Right ventricle myocardium superior (tissue), 1 donor: Measurements from ENCODE around the gene CBLC. TPM values are rescaled to one million over a fixed set of nuclear protein-coding genes. Genes with fewer than 3 reads are reported as not detected.
"Not testable (repeated sequence)": the region's sequence is repeated elsewhere in the genome, so short reads cannot be mapped to it uniquely, and the experiment has no call there.

ENCODE experiments used
- ATAC-seq: fragments of 200-7000 bp; cut with Tn5 transposase; one replicate; pipeline ENCODE4 v1.9.1; 2020; ENCODE audit warnings: mild to moderate bottlenecking; ENCODE audit not compliant: poor library complexity
- DNase-seq: peaks from one replicate; pipeline ENCODE4 v3.0.0-alpha.2; 2020
- intact Hi-C: fragments of 100-400 bp; cut with DNase I; formaldehyde crosslinking; loops from one replicate; pipeline ENCODE4 v1.11.2; 2022
- total RNA-seq: library from RNA; stranded (reverse); fragmentation: NEBNext Ultra II Directional; extraction: Animal tissue kit (Norgen Biotek cat#: 25700); gene quantifications from one replicate; pipeline ENCODE4 v1.2.1, GENCODE V29; 2021
- donor health status: DM: no; HTN: yes; CAD: no; lungs with severe emphysema.

CBLC gene
- total RNA-seq, 1 donor from 2014 or later = not detected

DNA sequence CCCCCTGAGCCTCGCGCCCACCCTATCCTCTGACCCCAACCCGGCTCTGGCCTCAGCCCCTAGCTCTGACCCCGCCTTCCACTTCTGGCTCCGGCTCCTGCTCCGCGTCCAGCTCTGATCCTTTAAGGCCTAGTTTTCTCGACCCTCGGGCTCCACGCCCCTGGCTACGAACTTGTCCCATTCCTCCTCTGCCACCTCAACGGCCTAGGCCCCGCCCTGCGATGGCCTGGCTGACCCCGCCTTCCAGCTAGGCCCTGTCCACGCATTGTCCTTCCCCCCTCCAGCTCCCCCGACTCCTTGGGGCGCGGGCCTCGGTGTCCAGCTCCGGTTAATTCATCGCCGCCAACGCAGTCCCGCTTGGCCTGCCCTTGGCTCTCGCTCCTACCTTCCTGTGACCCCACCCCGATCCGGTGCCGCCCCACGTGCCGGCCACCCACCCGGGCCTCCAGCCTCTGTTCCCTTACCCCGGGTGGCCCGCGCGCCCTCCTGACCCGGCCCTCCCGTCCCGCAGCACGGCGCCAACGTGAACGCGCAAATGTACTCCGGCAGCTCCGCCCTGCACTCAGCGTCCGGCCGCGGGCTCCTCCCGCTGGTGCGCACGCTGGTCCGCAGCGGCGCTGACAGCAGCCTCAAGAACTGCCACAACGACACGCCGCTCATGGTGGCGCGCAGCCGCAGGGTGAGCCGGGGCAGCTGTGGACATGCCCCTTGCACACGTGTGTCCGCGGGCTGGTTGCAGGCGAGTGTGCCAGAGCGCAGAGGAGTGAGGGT lies 19.8 kb upstream of the CBLC start:
- DNase-seq = peak; percentile 91
- peak; percentile 70 for ATAC-seq
- intact Hi-C loops = no loop called here

DNA sequence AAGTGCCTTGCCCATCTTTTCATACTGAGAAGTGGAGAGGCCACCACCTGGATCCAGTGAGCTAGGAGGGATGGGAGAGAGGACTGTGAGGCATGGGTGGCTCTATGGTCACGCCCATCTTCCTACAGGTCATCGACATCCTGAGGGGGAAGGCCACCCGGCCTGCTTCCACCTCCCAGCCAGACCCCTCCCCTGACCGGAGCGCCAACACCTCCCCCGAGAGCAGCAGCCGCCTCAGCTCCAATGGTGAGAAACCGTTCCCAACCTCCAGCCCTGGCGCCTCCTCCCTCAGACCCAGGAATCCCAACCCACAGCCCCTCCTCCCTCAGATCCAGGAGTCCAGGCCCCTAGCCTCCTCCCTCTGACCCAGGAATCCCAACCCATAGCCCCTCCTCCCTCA lies 19.1 kb upstream of the CBLC start:
- intact Hi-C loops = no loop called here
- DNase-seq = no peak
- ATAC-seq = no peak

DNA sequence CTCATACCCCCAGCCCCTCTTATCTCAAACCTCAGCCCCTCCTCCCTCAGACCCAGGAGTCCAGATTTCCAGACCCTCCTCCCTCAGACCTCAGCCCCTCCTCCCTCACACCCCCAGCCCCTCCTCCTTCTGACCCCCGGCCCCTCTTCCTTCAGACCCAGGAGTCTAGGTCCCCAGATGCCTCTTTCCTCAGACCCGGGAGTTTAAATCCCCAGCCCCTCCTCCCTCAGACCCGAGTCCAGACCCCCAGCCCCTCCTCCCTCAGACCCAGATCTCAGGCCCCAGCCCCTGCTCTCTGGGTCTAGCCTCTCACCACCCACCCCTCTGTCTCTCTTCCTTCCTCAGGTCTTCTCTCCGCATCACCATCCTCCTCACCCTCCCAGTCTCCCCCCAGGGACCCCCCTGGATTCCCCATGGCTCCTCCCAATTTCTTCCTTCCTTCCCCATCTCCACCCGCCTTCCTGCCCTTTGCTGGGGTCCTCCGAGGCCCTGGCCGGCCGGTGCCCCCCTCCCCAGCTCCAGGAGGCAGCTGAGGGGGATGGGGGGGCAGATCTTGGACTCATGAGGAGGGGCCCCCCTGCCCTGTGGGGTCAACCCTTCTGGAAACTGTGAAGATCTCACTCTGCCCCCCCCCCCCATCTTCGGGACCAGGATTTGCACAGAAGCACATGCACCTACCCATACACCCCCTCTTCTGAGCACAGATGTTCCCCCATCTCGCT lies 18.4 kb upstream of the CBLC start:
- no peak for ATAC-seq
- DNase-seq = no peak
- intact Hi-C loops = no loop called here

DNA sequence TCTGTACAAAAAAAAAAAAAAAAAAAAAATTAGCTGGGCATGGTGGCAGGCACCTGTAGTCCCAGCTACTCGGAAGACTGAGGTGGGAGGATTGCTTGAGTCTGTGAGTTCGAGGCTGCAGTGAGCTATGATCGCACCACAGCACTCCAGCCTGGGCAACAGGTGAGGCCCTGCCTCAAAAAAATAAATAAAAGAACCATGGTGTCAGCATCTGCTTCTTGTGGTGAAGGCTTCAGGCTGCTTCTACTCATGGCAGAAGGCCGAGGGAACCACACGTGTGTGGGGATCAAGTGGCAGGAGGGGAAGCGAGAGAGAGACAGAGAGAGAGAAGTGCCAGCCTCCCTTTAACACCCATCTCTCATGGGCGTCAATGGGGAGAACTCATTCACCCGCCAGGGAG lies 15.7 kb upstream of the CBLC start:
- DNase-seq (no peak), ATAC-seq (no peak)
- intact Hi-C loops = no loop called here

DNA sequence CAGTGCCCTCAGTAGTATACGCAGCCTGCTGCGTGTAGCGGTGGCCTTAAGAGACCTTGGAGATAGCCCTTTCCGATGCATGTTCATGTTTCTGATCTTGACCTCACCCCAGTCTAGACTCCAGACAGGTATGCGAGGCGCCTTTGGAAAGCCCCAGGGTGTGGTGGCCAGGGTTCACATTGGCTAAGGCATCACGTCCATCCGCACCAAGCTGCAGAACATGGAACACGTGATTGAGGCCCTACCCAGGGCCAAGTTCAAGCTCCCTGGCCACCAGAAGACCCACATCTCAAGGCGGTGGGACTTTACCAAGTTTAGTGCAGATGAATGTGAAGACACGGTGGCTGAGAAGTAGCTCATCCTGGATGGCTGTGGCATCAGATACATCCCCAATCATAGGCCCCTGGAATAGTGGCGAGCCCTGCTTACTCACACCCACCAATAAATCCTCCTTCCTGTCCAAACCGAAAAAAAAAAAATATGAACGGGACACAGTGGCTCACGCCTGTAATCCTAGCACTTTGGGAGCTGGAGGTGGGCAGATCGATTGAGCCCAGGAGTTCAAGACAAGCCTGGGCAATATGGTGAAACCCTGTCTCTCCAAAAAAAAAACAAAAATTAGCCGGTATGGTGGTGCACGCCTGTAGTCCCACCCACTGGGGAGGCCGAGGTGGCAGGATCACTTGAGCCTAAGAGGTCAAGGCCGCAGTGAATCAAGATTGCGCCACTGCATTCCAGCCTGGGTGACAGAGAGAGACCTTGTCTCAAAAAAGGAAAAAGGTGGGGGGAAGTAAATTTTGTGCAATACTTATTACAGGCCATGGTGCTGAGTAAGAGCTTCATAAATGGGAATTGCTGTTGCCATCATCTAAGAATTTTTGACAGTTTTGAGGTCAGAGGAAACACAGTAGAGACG lies 12.4 kb upstream of the CBLC start:
- peak; percentile 10 for ATAC-seq
- intact Hi-C loops = no loop called here
- peak; percentile 69 for DNase-seq

DNA sequence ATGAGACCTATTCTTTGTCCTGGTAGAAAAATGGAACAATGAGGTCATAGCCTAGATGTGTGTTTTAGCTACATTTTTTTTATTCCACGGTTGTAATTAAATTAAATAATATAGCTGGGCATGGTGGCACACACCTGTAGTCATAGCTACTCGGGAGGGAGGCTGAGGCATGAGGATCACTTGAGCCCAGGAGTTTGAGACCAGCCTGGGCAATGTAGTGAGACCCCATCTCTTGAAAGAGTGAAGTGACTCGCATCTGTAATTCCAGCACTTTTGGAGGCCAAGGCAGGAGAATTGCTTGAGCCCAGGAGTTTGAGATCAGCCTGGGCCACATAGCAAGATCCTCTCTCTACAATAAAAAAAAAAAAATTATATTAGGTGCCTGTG lies 11.7 kb upstream of the CBLC start:
- DNase-seq = no peak
- ATAC-seq = no peak
- intact Hi-C loops = no loop called here

DNA sequence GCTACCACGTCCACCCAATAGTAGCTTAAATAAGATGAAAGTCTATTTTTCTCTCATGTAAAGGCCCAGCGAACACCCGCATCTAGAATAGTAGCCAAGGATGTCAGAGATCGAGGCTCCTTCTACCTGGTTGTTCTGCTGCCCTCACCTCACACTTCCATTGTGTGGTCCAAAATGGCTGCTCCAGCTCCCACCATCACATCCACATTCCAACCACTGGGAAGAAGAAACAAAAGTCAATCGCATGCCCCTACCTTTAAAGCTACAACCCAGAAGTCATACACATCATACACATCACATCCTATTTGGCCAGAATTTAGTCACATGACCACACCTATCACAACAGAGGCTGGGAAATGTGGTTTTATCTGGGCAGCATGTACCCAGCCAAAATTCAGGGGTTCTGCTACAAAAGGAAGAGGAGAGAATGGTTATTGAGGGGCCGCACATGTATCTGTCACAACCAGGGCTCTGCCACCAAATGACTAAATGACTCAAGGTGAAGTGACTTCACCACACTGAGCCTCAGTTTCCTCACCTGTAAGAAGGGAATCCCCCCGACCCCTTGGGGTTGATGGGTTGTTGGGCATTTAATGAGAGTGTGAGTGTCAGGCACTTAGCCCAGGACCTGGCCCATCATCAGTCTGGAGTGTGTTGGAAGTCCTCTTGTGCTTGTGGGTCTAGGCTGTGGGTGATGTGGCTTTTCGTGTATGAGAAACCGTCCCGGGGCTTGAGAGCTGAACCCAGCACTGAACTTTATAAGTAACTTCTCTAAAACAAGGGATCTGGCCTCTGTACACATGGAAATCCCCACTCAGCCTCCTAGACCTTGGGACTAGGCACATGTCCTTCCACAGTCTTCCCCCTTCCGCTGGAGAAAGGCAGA lies 10.2 kb upstream of the CBLC start:
- ATAC-seq (no peak), DNase-seq (no peak)
- intact Hi-C loops = no loop called here

DNA sequence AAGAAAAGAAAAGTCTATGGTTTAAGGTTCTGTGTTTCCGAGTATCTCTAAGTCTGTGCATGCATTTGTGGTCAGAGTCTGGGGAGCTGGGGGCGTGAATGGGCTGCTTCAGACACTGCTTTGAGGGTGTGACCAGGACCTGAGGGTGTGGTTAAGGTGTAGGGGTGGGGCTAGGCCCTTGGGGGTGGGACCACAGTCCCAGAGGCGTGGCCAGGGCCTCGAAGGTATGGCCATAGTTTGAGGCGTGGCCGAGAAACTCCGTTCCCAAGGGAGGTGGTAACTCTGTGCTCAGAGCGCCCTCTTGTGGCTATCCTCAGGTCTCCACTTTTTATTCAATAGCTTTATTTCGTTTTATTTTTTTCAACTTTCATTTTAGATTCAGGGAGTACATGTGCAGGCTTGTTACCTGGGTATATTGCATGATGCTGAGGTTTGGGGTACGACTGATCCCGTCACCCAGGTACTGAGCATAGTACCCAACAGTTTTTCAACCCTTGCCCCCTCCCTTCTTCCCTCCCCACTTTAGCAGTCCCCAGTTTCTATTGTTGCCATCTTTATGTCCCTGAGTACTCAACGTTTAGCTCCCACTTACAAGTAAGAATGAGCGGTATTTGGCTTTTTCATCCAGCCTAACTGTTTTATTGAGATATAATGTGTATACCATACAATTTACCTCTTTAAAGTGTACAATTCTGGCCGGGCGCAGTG lies 7.0 kb upstream of the CBLC start:
- DNase-seq (peak; percentile 94), ATAC-seq (peak; percentile 99)
- intact Hi-C loops = loop anchor here (2.0 to 5.0 kb wide), 2 partner anchors 46 to 78 kb away; no protein-coding TSS in a partner anchor

DNA sequence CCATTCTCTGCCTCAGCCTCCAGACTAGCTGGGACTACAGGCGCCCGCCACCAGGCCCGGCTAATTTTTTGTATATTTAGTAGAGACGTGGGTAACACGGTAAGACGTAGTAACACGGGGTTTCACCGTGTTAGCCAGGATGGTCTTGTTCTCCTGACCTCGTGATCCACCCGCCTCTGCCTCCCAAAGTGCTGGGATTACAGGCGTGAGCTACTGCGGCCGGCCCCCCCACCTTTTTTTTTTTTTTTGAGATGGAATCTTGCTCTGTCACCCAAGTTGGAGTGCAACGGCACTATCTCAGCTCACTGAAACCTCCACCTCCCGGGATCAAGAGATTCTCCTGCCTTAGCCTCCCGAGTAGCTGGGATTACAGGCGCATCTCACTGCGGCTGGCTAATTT lies 5.5 kb upstream of the CBLC start:
- intact Hi-C loops = loop anchor here (5.0 kb wide), 1 partner anchor 80 kb away; no protein-coding TSS in a partner anchor
- not testable (repeated sequence) for ATAC-seq, DNase-seq

DNA sequence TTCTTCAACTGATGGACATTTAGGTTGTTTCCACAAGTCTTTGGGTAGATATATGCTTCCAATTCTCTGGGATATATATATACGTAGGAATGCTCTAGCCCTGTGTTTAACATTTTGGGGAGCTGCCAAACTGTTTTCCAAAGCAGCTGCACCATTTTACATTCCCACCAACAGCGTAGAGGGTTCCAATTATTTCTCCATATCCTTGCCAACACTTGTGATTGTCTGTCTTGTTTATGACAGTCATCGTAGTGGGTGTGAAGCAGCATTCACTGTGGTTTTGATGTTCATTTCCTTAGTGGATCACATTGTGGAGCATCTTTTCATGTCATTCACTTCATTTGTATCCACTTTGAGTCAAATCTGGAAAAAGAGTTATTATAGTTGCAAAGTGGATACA lies 4.7 kb upstream of the CBLC start:
- no peak for DNase-seq
- intact Hi-C loops = loop anchor here (5.0 kb wide), 1 partner anchor 81 kb away; no protein-coding TSS in a partner anchor
- ATAC-seq = no peak

DNA sequence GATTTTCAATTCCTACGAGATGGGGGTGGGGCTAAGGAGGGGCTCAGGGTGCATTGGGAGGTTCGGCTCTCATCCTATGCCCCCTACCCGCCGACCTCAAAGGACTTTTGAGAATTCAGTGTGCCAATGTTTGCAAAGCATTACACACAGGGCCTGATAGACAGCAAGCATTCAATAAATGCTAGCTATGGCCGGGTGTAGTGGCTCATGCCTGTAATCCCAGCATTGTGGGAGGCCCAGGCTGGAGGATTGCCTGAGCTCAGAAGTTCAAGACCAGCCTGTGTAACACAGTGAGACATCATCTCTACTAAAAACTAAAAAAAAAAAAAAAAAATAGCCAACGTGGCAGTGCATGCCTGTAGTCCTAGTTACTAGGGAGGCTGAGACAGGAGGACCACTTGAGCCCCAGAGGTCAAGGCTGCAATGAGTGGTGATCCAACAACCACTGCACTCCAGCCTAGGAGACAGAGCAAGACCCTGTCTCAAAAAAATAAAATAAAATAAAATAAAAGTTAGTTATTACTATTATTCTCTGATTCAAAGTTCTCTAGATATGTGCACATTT lies 1.9 kb upstream of the CBLC start:
- DNase-seq (no peak), ATAC-seq (no peak)
- intact Hi-C loops = no loop called here

DNA sequence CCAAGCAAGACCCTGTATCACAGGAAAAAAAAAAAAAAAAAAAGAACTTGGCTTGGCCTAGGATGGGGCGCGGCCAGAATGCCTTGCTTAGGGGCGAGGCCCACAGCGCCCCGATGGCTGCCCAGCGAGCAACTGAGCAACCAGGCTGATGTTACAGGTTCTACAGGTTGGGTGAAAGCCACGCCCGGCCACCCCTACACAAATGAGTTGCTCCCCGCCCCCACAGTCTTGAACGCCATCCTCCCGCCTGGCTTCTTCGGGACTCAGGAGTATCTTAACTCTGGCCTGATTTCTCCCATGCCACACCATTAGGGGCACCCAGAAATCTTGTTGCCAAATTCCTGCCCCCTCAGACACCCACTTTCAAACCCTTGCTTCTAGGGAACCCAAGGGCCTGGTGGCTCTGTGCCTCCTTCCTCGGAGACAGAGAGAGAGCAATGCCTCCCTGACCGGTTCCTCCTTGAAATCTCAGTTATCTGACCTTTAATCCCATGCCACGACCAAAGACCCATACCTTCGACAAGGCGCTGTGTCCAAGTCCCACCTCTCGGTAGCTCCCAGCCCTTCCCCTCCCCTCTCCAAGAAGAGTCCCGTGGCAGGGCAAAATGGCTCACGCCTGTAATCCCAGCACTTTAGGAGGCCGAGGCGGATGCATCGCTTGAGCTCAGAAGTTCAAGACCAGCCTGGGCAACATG lies 1.1 kb upstream of the CBLC start:
- no peak for ATAC-seq
- intact Hi-C loops = no loop called here

DNA sequence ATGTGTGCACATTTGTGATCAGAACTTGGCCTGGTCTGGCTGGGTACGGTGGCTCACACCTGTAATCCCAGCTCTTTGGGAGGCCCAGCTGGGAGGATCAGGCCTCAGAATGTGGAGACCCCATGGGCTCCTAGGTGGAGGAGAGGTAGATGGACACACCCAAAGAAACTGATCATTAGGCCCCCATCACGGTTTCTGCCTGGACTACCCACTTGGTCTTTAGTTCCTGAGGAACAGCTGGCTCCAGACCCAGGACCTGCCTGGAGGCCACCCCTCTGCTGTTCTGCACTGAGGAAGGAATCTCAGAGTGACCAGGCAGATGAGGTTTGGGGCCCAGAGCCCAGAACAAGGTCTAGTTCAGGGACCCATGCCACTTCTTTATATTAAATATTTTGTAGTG lies 1.5 kb downstream of the CBLC start:
- intact Hi-C loops = no loop called here
- DNase-seq (no peak), ATAC-seq (no peak)

More for the DNA sequence above, 1.1 kb upstream of the CBLC start:
- DNase-seq = no peak

DNA sequence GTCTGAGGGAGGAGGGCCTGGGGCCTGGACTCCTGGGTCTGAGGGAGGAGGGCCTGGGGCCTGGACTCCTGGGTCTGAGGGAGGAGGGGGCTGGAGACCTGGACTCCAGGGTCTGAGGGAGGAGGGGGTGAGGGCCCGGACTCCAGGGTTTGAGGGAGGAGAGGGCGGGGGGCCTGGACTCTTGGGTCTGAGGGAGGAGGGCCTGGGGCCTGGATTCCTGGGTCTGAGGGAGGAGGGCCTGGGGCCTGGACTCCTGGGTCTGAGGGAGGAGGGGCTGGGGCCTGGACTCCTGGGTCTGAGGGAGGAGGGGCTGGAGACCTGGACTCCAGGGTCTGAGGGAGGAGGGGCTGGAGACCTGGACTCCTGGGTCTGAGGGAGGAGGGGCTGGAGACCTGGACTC lies 4.0 kb downstream of the CBLC start:
- intact Hi-C loops, DNase-seq, ATAC-seq: not testable (repeated sequence)

DNA sequence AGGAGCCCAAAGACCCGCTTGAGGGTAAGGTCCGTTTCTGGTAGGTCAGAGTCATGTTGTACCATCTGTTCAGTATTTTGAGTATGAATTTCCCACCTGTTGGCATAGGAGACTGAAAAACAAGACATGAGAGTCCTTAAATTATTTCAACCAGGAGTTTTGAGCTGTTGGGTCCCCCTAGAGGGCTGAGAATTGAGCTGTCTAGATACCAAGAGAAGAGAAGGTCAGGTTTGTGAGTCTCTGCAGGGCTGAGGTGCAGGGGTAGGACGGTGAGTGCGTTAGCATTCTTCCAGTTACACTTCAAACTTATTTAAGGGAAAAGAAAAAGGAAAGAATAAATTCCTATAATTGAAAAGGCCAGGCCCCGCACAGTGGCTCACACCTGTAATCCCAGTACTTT lies 5.0 kb downstream of the CBLC start:
- ATAC-seq (no peak), DNase-seq (no peak)
- intact Hi-C loops = no loop called here

DNA sequence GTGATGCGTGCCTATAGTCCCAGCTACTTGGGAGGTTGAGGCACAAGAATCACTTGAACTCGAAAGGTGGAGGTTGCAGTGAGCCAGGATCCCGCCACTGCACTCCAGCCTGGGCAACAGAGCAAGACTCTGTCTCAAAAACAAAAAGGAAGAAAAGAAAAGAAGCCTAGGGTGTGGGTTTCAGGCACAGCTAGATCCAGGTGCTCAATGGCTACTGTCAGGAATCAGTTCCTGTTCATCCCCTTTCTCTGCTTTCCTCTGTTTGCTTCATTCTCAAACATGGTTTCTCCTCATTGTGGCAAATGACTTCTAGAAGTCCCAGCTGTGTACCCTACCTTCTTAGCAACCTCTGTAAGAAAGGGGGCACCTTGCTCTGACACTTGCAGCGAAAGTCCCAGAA lies 5.9 kb downstream of the CBLC start:
- ATAC-seq = no peak
- DNase-seq = no peak
- intact Hi-C loops = no loop called here

DNA sequence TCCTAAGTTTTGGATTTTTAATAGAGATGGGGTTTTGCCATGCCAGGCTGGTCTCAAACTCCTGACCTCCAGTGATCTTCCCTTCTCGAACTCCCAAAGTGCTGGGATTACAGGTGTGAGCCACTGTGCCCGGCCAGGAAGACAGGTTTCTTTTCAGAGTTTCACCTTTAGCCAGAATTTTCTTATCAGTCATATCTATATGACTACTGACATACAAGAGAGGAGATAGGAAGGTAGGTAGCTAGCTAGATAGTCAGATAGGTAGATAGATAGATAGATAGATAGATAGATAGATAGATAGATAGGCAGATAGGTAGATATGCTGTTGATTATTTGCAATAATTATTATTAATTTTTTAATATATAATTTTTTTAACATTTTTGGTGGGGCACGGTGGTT lies 7.6 kb downstream of the CBLC start:
- no peak for DNase-seq
- ATAC-seq = no peak
- intact Hi-C loops = no loop called here
